Activated CD8-positive, alpha-beta memory T cell treated with anti-CD3 and anti-CD28 coated beads for 1 hour (primary cell): Measurements from ENCODE around the gene TANGO2.

Experiments used
- DNase-seq, 2 donors: peaks; one replicate each; pipeline ENCODE4 v3.0.0-alpha.2; 2020; ENCODE audit warnings: low read depth in 1 of 2; ENCODE audit errors: extremely low read depth in 1 of 2

TANGO2 gene

DNA sequence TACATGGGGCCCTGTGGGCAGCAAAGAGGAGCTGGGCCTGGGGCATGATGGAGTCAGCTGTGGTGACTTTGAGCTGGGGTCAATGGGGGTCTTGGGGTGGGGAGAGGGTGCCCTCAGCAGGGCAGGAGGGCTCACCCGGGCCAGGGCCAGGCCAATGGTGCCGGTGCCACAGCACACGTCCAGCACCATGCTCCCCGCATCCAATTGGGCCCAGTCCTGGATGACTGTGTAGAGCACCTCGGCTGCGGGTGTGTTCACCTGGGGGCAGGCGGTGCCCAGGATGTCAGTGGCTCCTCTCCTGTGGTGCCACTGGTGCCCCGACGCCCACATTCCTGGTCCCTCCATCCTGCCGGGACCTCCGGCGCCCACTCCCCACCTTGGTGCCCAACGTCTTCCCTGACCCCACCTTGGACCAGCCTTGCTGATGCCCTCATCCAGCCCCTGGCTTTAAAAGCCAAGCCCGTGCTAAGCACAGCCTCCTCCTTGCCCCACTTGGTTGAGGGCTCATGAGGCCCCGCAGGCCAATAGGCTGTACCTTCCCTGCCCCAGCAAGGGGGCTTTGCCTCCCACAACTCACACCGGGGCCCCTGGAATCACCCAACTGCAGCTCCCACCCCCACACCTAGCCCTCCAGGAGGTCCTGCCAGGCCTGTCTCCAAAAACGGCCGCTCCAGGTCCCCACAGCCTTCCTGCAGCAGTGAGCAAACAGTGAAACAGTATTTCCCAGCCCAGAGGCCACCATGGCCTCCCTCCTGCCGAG is 92.8 kb downstream of the TANGO2 start:
- DNase-seq = no peak

DNA sequence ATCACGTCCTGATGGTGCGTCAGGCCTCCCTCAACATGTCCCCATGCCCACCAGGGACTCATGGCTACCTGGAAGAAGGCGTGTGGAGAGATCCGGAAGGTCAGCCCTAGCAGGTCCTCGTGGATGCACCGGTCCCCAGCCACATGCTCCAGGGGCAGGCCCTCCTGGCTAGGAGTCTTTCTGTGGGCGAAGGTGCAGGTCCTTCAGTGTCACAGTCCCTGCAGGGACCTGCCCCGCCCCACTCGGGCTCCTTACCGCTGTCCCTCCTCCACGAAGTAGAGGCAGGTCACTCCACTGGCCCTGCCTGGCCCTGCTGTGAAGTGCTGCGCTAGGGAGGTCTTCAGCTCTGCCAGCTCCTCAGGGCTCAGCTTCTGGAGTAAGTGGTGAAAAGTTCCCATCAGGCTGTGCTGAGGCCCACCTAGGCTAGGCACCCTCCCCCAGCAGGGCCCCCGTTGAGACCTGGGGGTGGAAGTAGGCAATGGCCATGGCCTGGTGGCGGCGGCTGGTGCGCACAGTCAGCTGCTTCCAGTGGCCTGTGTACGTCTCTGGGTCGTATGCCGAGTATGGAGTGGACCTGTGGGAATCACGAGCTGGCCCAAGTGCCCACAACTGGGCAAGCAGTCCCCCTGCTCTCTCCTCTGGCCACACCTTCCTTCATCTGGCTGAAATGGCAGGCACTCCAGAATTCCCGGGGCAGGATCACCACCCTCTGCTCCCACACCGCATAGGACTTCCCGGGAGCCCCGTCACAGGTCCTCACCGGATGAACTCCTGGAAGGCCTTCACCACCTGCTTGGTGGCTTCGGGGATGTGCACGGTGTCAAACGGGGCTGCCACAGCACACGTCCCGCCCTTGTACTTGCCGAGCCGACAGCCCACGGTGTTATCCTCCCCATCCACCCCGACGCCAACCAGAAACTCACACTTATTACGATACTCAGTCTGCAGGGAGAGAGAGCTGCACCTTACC is 93.9 kb downstream of the TANGO2 start:
- no peak for DNase-seq

DNA sequence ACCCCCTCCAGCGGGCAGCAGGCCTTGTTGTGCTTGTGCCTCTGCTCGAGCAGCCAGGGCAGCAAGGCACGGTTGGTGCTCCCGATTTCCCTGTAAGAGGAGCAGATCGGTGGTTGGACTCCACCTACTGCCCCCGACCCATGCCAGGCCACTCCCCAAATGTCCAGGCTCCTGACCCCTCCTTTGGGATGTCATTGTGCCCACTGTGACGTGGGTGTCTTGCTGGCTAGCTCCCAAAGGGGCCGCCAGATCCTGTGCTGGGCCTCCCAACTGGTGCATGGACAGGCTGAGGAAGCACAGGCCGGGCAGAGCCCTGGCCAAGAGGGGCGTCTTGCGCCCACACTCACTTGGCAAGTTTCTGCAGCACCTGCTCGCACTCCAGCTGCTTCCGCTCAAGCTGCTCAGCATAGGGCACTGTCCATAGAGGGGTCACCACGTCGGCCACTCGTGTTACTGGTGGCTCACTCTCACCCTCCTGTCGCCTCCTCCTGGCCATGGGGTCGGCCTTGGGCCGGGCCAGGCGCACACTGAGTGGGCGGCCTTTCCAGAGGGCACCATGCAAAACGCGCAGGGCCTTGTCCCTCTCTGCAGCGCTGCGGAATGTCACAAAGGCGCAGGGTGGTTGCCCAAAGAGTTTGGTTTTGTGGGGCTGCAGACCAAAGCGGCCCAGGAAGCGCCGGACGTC is 94.9 kb downstream of the TANGO2 start, which contains the start of gene RANBP1:
TSS of gene RANBP1 (plus strand) at position 414 of the 685 bp plus-strand sequence. CDS start at position 495, 81 bp downstream.
- DNase-seq = no peak

DNA sequence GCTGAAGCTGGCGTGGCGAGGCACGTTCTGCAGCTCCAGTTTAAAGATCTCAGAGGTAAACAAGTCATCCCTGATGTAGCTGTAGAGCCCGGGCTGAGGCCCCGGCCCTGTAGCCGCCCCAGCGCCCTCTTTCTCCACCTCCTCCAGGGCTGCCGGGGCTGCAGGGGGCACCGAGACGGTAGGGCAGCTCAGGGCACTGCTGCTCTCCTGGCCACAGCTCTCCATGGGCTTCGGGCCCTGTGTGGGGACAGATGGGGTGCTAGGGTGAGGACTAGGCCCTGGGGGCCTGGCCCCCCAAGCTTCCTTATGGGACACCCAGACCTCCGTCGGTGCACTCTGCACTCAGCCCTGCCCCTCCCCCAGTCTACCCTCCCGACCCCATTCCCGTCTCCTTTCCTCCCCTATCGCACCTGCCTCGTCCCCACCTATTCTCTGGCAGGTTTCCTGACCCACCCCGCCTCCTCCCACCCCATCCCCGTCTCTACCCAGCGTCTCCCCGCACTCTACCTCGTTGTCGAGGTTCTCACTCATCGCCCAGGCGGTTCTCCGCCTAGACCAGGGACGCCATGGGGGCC is 95.6 kb downstream of the TANGO2 start:
- DNase-seq = no peak
